NCI-H2227 (cell line): Measurements from ENCODE around the gene E2F4.

Source experiments
- DNase-seq: peaks from one replicate; lab custom pipeline; 2025; ENCODE audit not compliant: unreplicated experiment; lab: John Stamatoyannopoulos, UW

E2F4 gene

DNA sequence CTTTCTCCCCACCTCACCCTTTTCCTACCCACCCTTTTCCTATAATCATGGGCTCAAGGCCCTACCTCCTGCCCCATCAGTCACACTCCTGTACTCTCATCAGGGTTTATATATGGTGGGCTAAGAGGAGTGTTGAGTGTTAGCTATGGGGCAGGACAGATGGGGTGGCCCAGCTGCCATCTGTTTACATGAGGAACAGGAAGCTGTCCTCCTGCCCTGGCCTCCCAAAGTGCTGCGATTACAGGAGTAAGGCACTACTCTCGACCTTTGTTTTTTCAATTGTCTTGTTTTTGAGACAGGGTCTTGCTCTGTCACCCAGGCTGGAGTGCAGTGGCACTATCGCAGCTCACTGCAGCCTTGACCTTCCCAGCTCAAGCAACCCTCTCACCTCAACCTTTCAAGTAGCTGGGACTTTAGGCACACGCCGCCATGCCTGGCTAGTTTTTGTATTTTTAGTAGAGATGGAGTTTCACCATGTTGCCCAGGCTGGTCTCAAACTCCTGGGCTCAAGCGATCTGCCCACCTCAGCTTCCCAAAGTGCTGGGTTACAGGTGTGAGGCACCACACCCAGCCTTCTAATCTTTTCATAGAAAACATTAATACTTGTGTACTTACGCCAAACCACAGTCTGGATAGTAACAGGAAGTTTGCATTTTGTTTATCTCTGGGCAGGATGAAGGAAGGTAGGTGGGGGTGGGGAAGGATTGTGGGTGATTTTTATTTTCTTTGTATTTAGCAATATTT lies 33.9 kb upstream of the E2F4 start:
- DNase-seq: no peak

DNA sequence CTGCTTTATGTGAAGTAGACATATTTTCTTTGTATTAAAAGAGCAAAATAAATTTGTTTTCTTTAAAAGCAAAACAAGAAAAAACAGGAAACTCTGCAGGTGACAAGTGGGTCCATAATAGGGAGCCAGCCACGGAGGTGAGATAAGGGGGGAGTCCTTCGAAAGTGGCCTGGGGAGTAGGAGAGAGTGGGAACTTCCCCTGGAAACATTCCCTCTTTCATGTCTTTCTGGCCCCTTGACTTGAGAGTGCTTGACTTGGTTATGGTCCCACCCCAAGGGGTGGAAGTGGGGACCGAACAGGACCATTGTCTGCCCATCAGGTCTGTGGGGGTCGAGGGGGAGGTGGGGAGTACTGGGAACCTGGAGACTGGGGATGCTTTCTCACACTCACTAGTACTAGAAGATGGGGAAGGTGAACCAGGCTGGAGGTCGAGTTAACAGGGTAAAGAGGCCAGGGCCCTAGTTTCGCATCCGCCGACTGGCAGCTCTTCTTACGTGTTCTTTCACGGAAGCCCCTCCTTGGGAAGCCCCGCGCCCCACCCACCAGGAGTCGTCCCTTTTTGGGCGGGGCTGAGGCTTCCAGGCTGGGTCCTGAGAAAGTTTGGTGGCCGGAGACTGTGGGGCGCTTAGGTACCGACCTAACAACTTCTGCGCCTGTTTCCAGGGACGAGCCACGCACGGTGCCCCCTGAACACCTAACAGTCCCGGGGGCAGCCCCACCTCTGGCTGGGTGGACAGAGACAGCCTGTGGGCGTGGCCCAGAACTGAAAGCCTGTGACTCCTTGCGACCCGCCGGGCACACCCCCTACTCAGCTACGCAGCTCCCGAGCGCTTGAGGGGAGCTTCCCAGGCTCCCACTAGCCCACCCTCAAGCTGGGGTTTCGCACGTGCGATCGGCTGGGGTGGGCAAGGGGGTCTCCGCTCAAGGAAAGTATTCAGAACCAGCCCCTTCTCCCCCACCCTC lies 33.0 kb upstream of the E2F4 start:
- peak; percentile 61 for DNase-seq

DNA sequence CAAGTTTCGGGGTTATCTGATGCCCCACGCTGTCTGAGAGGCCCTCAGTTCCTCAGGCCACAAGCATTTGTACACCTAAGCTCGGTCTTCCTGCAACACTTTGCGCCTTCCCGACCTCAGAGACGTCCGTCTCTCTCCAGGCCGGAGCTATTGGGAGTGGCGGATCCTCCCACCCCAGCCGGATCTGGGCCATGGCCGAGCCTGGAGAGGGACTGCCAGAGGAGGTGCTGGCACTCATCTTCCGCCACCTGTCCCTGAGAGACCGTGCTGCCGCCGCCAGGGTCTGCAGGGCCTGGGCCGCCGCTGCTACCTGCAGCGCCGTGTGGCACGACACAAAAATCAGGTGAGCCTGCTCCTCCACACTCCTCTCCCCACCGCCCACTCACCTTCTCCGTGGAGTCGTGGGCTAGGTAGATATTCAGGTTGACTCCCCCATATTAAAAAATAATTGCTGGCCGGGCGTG lies 30.3 kb upstream of the E2F4 start:
- DNase-seq: no peak

DNA sequence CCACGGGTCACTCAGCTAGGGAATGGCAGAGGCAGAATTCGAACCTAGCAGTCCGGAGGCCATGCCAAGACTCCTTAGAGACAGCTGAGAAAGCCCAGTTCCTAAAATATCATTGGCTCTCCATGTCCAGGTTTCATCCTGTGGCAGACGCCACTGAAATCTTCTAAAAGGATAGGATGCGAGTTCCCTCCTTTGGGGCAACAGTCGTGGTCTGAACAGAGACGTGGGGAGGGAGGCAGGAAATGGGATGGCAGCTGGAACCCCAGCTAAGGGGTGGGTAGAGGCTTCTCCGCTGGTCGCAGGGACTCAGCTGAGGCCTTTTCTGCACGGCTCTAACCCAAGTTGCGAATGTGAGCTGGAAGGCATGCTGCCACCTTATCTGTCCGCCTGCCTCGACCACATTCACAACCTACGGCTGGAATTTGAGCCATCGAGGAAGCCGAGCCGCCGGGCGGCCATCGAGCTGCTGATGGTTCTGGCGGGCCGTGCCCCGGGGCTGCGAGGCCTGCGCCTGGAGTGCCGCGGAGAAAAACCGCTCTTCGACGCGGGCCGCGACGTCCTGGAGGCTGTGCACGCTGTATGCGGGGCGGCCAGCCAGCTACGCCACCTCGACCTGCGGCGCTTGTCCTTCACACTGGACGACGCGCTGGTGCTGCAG lies 29.3 kb upstream of the E2F4 start:
- no peak for DNase-seq

DNA sequence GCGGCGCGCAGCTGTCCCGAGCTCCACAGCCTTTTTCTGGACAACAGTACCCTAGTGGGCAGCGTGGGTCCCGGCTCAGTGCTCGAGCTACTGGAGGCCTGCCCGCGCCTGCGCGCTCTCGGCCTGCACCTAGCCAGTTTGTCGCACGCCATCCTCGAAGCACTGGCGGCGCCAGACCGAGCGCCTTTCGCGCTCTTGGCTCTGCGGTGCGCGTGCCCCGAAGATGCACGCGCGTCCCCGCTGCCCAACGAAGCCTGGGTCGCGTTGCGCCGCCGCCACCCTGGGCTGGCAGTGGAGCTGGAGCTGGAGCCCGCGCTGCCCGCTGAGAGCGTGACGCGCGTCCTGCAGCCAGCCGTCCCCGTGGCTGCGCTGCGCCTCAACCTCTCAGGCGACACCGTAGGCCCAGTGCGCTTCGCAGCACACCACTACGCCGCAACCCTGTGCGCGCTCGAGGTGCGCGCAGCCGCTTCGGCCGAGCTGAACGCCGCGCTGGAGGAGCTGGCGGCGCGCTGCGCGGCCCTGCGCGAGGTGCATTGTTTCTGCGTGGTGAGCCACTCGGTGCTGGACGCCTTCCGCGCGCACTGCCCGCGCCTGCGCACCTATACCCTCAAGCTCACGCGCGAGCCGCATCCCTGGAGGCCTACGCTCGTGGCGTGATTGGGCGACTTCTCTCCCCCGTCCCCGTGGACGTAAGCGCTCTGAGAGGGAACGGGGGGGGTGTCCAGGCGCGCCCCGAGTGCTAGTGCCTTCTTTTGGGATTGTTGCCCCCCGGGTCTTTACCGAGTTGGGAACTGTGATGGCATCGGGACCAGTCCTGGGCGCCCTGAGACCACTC lies 28.6 kb upstream of the E2F4 start:
- DNase-seq: peak; percentile 46

DNA sequence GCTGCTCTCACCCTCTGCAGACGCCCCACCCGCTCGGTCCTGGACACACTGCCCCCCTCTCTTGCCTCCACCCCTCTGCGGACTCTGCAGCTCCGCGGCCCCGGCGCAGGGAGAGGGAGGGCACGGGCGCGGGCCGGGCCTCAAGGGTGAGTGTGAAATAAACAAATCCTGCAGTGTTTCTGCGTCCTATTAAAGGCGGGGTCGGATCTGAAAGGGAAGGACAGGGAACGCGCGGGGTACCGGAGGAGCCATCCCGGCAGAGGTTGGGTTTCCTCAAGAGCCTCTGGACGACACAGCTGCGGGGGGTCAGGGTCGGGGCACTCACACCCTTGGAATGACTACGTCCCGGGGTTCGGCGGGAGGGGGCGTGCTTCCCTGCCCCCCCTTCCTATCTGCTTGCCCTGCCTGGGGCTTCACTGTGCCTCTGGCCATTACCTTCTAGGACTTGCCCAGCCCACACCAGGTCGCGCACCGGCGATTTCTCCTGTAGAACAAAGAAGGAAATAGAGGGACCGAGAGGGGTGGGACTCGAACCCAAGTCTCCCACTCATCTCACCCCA lies 27.9 kb upstream of the E2F4 start:
- DNase-seq: no peak

DNA sequence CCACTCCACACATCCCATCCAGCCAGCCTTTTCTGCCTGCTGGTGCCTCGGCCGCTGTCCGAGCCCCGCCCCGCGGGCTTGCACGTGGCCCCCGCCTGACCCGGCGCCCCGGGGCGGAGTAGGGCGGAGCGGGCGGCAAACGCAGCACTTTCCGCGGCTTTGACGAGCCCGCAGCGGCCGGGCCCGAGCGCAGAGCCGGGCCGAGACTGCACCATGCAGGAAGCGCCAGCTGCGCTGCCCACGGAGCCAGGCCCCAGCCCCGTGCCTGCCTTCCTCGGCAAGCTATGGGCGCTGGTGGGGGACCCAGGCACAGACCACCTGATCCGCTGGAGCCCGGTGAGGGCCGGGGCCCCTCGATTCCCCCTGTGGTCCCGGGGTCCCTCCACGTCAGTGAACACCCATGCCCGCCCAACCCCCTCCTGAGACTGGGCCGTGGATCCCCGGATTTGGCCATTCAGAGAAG lies 27.3 kb upstream of the E2F4 start, which contains the start of gene HSF4:
Gene HSF4 (plus strand): TSS at position 147 of the 463 bp plus-strand sequence. CDS start 67 bp downstream, at position 214.
- DNase-seq: no peak

DNA sequence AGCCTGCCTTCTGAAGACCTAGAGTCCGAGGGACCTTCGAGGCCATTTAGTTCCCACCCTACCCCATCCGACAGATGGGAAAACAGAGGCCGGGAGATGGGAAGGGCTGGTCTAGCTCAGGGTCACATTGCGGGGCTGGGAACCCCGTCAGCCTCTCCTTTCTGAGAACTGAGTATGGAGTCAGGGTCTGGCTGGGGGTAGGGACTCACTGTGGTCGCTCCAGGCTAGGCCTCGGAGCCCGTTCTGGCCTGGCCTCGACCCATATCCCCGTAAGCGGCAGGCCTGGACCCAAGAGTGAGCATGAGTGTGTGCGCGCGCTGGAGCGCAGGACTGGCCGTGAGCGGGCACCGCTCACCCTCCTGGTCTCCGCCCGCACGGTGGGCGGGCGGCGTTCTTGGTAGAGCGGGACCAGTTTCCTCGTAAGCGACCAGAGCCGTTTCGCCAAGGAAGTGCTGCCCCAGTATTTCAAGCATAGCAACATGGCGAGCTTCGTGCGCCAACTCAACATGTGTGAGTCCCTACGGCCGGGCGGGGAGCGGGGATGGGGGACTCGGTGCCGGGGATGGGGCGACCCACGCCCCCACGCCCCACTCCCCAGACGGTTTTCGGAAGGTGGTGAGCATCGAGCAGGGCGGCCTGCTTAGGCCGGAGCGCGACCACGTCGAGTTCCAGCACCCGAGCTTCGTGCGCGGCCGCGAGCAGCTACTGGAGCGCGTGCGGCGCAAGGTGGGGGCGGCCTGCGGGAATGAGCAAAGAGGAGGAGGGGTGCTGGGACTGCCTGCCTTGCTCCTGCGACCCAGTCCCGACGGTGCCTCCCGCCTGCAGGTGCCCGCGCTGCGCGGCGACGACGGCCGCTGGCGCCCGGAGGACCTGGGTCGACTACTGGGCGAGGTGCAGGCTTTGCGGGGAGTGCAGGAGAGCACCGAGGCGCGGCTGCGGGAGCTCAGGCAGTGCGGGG lies 26.6 kb upstream of the E2F4 start:
- DNase-seq: no peak

DNA sequence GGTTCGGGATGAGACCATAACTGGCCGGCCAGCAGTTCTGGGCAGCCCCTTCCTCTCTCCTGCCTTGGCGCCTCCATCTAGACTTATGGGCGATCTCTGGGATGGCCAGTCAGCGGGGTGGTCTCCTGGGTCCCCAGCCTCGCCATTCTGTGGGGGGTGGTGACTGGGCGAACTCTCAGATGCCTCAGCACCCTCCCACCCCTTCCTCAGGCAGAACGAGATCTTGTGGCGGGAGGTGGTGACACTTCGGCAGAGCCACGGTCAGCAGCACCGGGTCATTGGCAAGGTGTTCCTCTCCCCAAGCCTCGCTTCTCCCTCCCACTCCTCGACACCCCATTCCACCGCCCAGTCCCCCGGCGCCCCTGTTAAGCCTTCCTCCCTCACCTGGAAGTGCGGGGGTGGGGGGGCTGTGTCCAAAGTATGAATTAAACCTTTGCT lies 25.8 kb upstream of the E2F4 start:
- DNase-seq: no peak

DNA sequence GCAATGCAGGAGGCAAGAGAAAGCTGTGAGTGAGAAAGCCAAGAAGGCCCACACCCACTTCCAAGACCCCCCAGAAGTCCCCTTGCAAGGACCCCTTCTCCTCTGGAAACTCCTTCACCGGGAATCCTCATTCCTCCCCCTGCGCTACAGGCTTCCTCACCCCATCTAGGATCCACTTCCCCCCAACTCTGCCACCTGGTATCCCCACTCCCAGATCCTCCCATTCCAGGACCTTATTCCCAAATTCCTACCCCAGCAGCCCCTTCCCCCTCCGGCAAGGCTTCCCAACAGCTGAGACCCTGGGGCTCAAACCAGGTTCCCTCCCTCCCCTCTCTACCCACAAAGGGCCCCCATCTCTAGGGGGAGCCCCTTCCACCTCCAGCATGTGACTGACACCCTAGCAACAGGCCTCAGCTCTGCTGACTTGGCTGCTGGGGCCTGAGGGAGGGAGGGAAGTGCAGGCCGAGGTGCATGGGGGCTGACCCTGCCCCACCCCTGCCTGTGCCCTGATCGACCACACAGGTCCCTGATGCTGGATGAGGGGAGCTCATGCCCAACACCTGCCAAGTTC lies 25.3 kb upstream of the E2F4 start:
- no peak for DNase-seq

DNA sequence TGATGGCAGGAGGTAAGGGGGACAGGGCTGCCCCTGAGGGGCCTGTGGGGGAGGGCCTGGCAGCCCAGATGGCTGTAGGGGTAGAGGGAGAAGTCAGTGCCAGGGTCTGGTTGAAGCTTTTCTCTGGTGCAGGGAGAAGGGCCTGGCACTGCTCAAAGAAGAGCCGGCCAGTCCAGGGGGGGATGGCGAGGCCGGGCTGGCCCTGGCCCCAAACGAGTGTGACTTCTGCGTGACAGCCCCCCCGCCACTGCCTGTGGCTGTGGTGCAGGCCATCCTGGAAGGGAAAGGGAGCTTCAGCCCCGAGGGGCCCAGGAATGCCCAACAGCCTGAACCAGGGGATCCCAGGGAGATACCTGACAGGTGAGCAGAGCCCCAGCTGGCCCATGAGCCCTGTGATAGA lies 24.4 kb upstream of the E2F4 start:
- no peak for DNase-seq

DNA sequence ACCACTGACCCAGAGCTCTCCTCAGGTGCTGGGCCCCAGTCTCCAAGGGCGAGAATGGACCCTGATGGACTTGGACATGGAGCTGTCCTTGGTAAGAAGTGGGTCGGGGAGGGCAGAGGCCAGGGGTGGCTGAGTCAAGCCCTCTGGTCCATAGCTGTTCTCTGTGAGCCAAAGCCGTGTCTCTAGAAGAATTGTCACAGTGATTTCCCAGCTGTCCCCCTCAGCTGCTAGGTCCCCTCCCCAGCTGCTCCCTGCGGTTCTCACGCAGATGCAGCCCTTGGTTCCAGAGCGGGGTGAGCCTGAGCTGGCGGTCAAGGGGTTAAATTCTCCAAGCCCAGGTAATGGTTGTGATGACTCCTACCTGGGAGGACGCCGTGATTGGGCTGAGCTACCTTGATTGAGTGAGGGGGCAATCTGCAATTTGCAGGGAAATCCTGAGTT lies 22.9 kb upstream of the E2F4 start:
- DNase-seq: no peak

DNA sequence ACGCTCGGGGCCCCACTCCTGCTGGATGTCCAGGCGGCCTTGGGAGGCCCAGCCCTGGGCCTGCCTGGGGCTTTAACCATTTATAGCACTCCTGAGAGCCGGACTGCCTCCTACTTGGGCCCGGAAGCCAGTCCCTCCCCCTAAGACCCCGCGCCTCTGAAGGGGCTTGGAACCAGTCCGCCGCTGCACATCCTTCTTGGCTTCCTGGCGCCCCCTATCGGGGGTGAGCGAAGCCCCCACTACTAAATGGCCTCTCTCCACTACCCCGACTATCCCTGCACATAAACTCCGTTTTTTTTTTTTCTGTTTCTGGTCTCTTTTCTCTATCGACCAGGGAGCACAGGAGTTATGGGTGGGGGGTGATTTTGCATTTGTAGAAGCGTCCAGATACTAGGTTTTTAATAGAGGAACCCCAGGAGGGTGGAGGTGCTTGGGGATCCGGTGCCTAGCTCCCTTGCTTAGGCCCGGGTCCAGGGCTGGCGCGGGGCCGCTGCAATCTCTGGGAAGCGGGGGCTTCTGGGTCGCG lies 22.2 kb upstream of the E2F4 start:
- peak; percentile 79 for DNase-seq

DNA sequence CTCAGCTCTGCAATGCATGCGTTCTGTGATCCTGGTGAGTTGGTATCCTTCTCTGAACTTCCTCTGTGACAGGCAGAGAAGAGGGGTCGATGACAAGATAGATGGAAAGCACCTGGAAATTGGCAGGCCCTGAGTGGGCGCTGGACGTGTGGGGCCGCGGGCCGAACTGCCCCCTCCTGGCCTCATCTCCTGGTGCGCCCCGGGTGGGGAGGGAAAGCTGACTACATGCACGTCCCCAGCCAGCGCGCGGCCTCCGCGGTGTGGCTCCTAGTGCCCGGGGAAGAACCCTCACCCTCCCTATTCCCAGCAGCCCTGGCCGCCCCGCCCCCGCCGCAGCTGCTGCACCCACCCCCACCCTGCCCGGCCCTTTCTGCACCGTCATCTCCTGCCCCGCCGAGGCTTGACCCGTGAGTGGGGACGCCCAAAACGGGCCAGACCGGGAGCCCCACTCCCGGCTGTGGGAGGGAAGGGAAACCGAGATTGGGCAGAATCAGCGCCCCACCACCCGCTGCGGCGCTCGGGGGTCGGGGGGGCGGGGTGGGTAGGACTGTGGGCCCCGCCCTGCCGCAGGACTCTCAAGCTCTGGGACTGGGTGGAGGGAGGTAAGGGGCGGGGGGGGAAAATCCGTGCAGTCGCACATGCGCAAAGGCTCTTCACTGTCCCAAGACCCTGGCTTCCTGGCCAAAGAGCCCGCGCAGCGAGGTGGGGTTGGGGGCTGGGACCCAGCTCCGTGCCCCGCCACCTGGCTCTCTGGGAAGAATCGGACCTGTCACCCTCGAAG lies 21.6 kb upstream of the E2F4 start, which contains the start of gene NOL3:
Gene NOL3 (plus strand): TSS at position 371 of the 781 bp plus-strand sequence.
- peak; percentile 89 for DNase-seq

DNA sequence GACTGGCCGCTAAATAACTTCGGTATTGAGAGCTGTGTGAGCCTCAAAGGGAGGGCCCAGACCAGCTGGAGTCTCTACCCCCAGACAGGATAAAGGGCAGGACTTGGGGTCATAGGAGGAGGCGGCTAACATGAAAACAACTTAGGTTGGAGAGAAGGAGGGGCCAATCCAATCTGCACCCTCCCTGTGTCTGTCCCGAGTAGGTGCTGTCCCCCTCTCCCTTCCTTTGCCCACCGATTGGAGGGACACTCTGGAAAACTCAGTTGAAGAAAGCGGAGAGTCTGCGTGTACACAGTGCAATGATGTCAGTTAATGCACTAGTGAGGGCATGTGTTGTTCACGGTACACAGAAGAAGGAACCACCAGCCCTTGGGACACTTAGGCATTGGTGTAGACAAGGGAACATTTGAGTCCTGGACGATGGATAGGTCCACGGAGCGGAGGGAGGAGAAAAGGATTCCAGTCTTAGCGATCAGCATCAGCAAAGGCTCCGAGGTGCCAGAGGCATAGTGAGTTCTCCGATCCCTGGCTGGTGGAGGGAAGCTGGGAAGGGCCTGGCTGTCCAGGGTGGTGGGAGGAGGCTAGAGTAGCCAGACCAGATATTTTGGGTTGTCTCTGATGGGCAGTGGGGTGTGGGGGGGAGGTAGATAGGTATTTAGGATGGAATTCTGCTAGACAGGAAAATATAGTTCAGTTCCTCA lies 20.9 kb upstream of the E2F4 start:
- peak; percentile 45 for DNase-seq

DNA sequence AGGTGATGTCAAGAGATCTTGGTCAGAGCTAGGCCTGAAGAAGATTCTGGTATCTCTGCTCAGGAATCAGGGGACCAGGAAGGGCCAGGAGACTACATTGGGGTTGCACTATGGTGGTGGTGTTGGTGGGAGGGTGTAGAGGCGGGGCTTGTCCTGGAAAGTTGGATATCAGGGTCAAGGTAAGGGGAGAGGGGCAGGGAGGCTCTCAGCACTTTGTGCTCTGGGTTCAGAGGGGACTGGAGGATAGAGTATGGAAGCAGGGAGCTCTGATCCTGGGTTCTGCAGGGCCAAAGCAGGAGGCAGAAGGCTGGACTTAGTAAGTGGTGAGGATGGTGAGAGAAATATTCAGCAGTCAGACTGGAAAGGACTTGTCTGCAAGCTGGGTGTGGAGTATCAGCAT lies 18.6 kb upstream of the E2F4 start:
- DNase-seq: no peak
